RPMI8226 (cell line): Measurements from ENCODE around the gene ASCL3.
"Not testable (repeated sequence)": the region's sequence is repeated elsewhere in the genome, so short reads cannot be mapped to it uniquely, and the experiment has no call there.

Source experiments
- DNase-seq: peaks from one replicate; pipeline ENCODE4 v3.0.0-alpha.2; 2015

Gene ASCL3

DNA sequence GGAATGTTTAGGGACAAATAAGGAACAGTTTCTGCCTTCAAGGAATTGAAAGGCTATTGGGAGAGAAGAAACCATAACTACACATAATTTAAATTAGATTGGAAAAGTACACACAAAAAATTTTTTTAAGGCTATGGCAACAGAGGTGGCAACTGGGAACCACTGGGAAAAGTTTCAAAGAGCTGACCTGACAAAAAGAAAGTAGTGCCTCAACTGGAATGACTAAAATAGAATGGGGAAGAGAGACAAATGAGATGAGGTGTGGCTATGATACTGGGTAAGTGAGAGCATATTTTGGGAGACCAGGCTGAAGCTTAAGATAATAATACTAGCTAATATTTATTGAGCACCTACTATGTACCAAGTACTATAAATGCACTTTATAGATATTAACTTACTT lies 34.7 kb downstream of the ASCL3 start:
- no peak for DNase-seq

GRCh38 chr11:8907116-8907515 lies 35.7 kb downstream of the ASCL3 start:
- DNase-seq: no peak

DNA sequence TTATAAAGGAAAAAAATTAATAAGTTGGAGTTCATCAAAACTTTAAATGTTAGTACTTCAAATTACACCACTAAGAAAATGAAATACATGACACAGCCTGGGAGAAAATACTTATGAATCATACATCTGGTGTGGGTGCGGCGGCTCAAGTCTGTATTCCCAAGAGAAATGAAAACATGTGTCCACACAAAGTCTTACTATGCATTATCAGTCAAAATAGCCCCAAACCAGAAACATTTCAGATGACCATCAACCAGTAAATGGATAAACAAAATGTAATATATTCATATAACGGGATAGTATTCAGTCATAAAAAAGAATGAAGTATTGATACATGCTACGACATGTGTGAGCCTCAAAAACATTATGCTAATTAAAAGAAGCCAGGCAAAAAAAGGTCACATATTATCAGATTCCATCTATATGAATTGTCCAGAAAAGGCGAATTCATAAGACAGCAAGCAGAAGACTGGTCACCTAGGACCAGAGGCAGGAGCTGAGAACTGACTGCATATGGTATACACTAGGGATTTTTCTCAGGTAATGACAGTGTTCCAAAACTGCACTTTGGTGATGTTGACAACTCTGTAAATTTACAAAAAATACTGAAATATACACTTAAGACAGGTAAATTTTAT lies 37.2 kb downstream of the ASCL3 start:
- no peak for DNase-seq

GRCh38 chr11:8899119-8899753 lies 43.6 kb downstream of the ASCL3 start:
- no peak for DNase-seq

- DNase-seq: not testable (repeated sequence)
Observed at GRCh38 chr11:8891185-8891584, 51.6 kb downstream of the ASCL3 start.
